GM11168 (cell line): ENCODE data around the gene FOXN3.

ENCODE experiments used
- in situ Hi-C: fragments of 300-500 bp; cut with MboI; formaldehyde crosslinking; loops from one replicate; pipeline ENCODE4 v1.12.0; 2022; ENCODE audit warnings: low sequenced_read_pairs; ENCODE audit not compliant: unreplicated experiment

FOXN3 gene

GRCh38 chr14:89348722-89349121 lies 68.3 kb downstream of the FOXN3 start:
- in situ Hi-C loops, result loop anchor here (25.0 kb wide), 1 partner anchor 564 kb away; no protein-coding TSS in a partner anchor

GRCh38 chr14:89347885-89348284 lies 69.1 kb downstream of the FOXN3 start:
- in situ Hi-C loops, result loop anchor here (25.0 kb wide), 1 partner anchor 564 kb away; no protein-coding TSS in a partner anchor

- in situ Hi-C loops, result loop anchor here (25.0 kb wide), 1 partner anchor 567 kb away; no protein-coding TSS in a partner anchor
Measured at GRCh38 chr14:89344920-89345254, 72.1 kb downstream of the FOXN3 start.

- in situ Hi-C loops, result loop anchor here (25.0 kb wide), 1 partner anchor 569 kb away; no protein-coding TSS in a partner anchor
Measured at GRCh38 chr14:89343356-89343755, 73.7 kb downstream of the FOXN3 start.

GRCh38 chr14:89342049-89342448 lies 75.0 kb downstream of the FOXN3 start:
- in situ Hi-C loops, result loop anchor here (25.0 kb wide), 1 partner anchor 570 kb away; no protein-coding TSS in a partner anchor

- in situ Hi-C loops, result loop anchor here (25.0 kb wide), 1 partner anchor 572 kb away; no protein-coding TSS in a partner anchor
Measured at GRCh38 chr14:89340200-89341181, 76.5 kb downstream of the FOXN3 start.

GRCh38 chr14:89339579-89339978 lies 77.5 kb downstream of the FOXN3 start:
- in situ Hi-C loops, result loop anchor here (25.0 kb wide), 1 partner anchor 573 kb away; no protein-coding TSS in a partner anchor

GRCh38 chr14:89339158-89339557 lies 77.9 kb downstream of the FOXN3 start:
- in situ Hi-C loops, result loop anchor here (25.0 kb wide), 1 partner anchor 573 kb away; no protein-coding TSS in a partner anchor

- in situ Hi-C loops, result loop anchor here (25.0 kb wide), 1 partner anchor 576 kb away; no protein-coding TSS in a partner anchor
Measured at GRCh38 chr14:89336338-89336737, 80.7 kb downstream of the FOXN3 start.

GRCh38 chr14:89332031-89332430 lies 85.0 kb downstream of the FOXN3 start:
- in situ Hi-C loops, result loop anchor here (25.0 kb wide), 1 partner anchor 580 kb away; no protein-coding TSS in a partner anchor

GRCh38 chr14:89331398-89331797 lies 85.6 kb downstream of the FOXN3 start:
- in situ Hi-C loops, result loop anchor here (25.0 kb wide), 1 partner anchor 581 kb away; no protein-coding TSS in a partner anchor

- in situ Hi-C loops, result loop anchor here (25.0 kb wide), 1 partner anchor 582 kb away; no protein-coding TSS in a partner anchor
Measured at GRCh38 chr14:89330236-89331002, 86.6 kb downstream of the FOXN3 start.

- in situ Hi-C loops, result loop anchor here (10.0 to 25.0 kb wide), 2 partner anchors 87 to 585 kb away; partner anchors contain the start of gene FOXN3
Measured at GRCh38 chr14:89327771-89328212, 89.2 kb downstream of the FOXN3 start.

GRCh38 chr14:89325959-89326358 lies 91.1 kb downstream of the FOXN3 start:
- in situ Hi-C loops, result loop anchor here (10.0 to 25.0 kb wide), 2 partner anchors 89 to 586 kb away; partner anchors contain the start of gene FOXN3

- in situ Hi-C loops, result loop anchor here (10.0 to 25.0 kb wide), 2 partner anchors 89 to 587 kb away; partner anchors contain the start of gene FOXN3
Measured at GRCh38 chr14:89325299-89325883, 91.6 kb downstream of the FOXN3 start.

GRCh38 chr14:89324501-89325298 lies 92.3 kb downstream of the FOXN3 start:
- in situ Hi-C loops, result loop anchor here (10.0 to 25.0 kb wide), 2 partner anchors 90 to 588 kb away; partner anchors contain the start of gene FOXN3

GRCh38 chr14:89320381-89321000 lies 96.5 kb downstream of the FOXN3 start:
- in situ Hi-C loops, result loop anchor here (10.0 kb wide), 1 partner anchor 94 kb away; the partner anchor contains the start of gene FOXN3

GRCh38 chr14:89319687-89320086 lies 97.3 kb downstream of the FOXN3 start:
- in situ Hi-C loops, result loop anchor here (10.0 kb wide), 1 partner anchor 95 kb away; the partner anchor contains the start of gene FOXN3
